Duodenal mucosa (tissue), 2 donors: ENCODE results near the gene LY86.
A peak's percentile ranks its signal among the peaks of the same experiment; 100 is the strongest.

Experiments
- H3K27ac ChIP-seq: one replicate; pipeline ENCODE4 v1.7.0; 2013; ENCODE audit warnings: low read depth, low read length
- H3K27me3 ChIP-seq, 2 donors: one replicate each; pipeline ENCODE4 v1.7.0; 2013; ENCODE audit warnings: low read length in 2 of 2, control low read depth in 1 of 2; ENCODE audit not compliant: insufficient read depth in 2 of 2, control insufficient read depth in 1 of 2
- H3K36me3 ChIP-seq, 2 donors: one replicate each; pipeline ENCODE4 v1.7.0; 2013; ENCODE audit warnings: low read length in 2 of 2, control low read depth in 1 of 2; ENCODE audit not compliant: insufficient read depth in 2 of 2, control insufficient read depth in 1 of 2
- H3K4me1 ChIP-seq, 2 donors: one replicate each; pipeline ENCODE4 v1.7.0; 2013; ENCODE audit warnings: low read length in 2 of 2, control low read depth in 1 of 2; ENCODE audit not compliant: insufficient read depth in 2 of 2, control insufficient read depth in 1 of 2
- H3K4me3 ChIP-seq, 2 donors: one replicate each; pipeline ENCODE4 v1.7.0; 2013; ENCODE audit warnings: low read length in 2 of 2, low read depth in 1 of 2
- H3K9ac ChIP-seq, 2 donors: one replicate each; pipeline ENCODE4 v1.7.0; 2013; ENCODE audit warnings: low read length in 2 of 2, low read depth in 1 of 2
- H3K9me3 ChIP-seq, 2 donors: one replicate each; pipeline ENCODE4 v1.7.0; 2013; ENCODE audit warnings: low read length in 2 of 2, control low read depth in 1 of 2; ENCODE audit not compliant: control insufficient read depth in 1 of 2

LY86 gene

GRCh38 chr6:6686176-6686575, 97.7 kb downstream of the LY86 start:
- H3K27ac ChIP-seq = no peak overlapping the region
- H3K9ac ChIP-seq = peak overlapping the region; percentile 56 to 68
- H3K36me3 ChIP-seq = no peaks in the 10 kb centered on the region

GRCh38 chr6:6686748-6687601, 98.5 kb downstream of the LY86 start:
- no peaks in the 10 kb centered on the region for H3K36me3 ChIP-seq
- peak overlapping the region; percentile 67 to 68 for H3K9ac ChIP-seq
- peak overlapping the region; percentile 62 for H3K27ac ChIP-seq
- peak overlapping the region; percentile 63 to 69 for H3K4me3 ChIP-seq
- peaks cover 55 to 57% of the 10 kb centered on the region in 2 donors for H3K4me1 ChIP-seq
- H3K27me3 ChIP-seq = no peaks in the 10 kb centered on the region
- peaks cover 8 to 12% of the 10 kb centered on the region in 2 donors for H3K9me3 ChIP-seq

More at GRCh38 chr6:6686176-6686575, 97.7 kb downstream of the LY86 start:
- H3K27me3 ChIP-seq = no peaks in the 10 kb centered on the region
- peaks cover 57 to 63% of the 10 kb centered on the region in 2 donors for H3K4me1 ChIP-seq
- peak overlapping the region; percentile 63 to 69 for H3K4me3 ChIP-seq
- peaks cover 3 to 7% of the 10 kb centered on the region in 2 donors for H3K9me3 ChIP-seq

- H3K9me3 ChIP-seq = peaks cover 8 to 16% of the 10 kb centered on the region in 2 donors
- peak overlapping the region; percentile 13 for H3K27ac ChIP-seq
- peak overlapping the region; percentile 13 to 21 for H3K9ac ChIP-seq
- H3K27me3 ChIP-seq = no peaks in the 10 kb centered on the region
- H3K4me1 ChIP-seq = peaks cover 44 to 46% of the 10 kb centered on the region in 2 donors
- no peak overlapping the region for H3K4me3 ChIP-seq
- H3K36me3 ChIP-seq = no peaks in the 10 kb centered on the region
These were observed 99.8 kb downstream of the LY86 start for GRCh38 chr6:6688283-6688682.

GRCh38 chr6:6688951-6689350, 100.4 kb downstream of the LY86 start:
- Histone ChIP-seq H3K4me3 (no peak overlapping the region), H3K27me3 (no peaks in the 10 kb centered on the region), H3K4me1 (peaks cover 37 to 44% of the 10 kb centered on the region in 2 donors), H3K9ac (peak overlapping the region; percentile 13 to 21), H3K36me3 (no peaks in the 10 kb centered on the region), H3K27ac (no peak overlapping the region), H3K9me3 (peaks cover 8 to 16% of the 10 kb centered on the region in 2 donors)

- Histone ChIP-seq H3K9me3 (peaks cover 8 to 16% of the 10 kb centered on the region in 2 donors), H3K36me3 (no peaks in the 10 kb centered on the region), H3K27me3 (no peaks in the 10 kb centered on the region), H3K4me3 (no peak overlapping the region), H3K27ac (no peak overlapping the region), H3K9ac (no peak overlapping the region), H3K4me1 (peaks cover 38 to 44% of the 10 kb centered on the region in 2 donors)
These were observed 101.1 kb downstream of the LY86 start for GRCh38 chr6:6689400-6690143.

- Histone ChIP-seq H3K9me3 (peaks cover 8 to 16% of the 10 kb centered on the region in 2 donors), H3K27me3 (no peaks in the 10 kb centered on the region), H3K27ac (no peak overlapping the region), H3K4me1 (peaks cover 42 to 44% of the 10 kb centered on the region in 2 donors), H3K4me3 (no peak overlapping the region), H3K9ac (no peak overlapping the region), H3K36me3 (no peaks in the 10 kb centered on the region)
These were observed 101.6 kb downstream of the LY86 start for GRCh38 chr6:6690144-6690483.

GRCh38 chr6:6694368-6694780, 105.9 kb downstream of the LY86 start:
- Histone ChIP-seq H3K4me3 (peak overlapping the region in 1 of 2 donors; percentile 17), H3K27ac (peak overlapping the region; percentile 43), H3K9me3 (peaks cover 8 to 16% of the 10 kb centered on the region in 2 donors), H3K9ac (peak overlapping the region in 1 of 2 donors; percentile 72), H3K36me3 (no peaks in the 10 kb centered on the region), H3K4me1 (peaks cover 37 to 58% of the 10 kb centered on the region in 2 donors), H3K27me3 (no peaks in the 10 kb centered on the region)

- peak overlapping the region in 1 of 2 donors; percentile 72 for H3K9ac ChIP-seq
These were observed 106.5 kb downstream of the LY86 start for GRCh38 chr6:6694825-6695624.

GRCh38 chr6:6695625-6696276, 107.2 kb downstream of the LY86 start:
- Histone ChIP-seq H3K4me3 (no peak overlapping the region), H3K4me1 (peaks cover 51 to 66% of the 10 kb centered on the region in 2 donors), H3K9ac (peak overlapping the region in 1 of 2 donors; percentile 9), H3K9me3 (peaks cover 8 to 14% of the 10 kb centered on the region in 2 donors), H3K27me3 (no peaks in the 10 kb centered on the region), H3K36me3 (no peaks in the 10 kb centered on the region), H3K27ac (no peak overlapping the region)

More at GRCh38 chr6:6694825-6695624, 106.5 kb downstream of the LY86 start:
- Histone ChIP-seq H3K36me3 (no peaks in the 10 kb centered on the region), H3K9me3 (peaks cover 8 to 16% of the 10 kb centered on the region in 2 donors), H3K4me3 (peak overlapping the region in 1 of 2 donors; percentile 46), H3K27me3 (no peaks in the 10 kb centered on the region), H3K27ac (peak overlapping the region; percentile 43), H3K4me1 (peaks cover 44 to 59% of the 10 kb centered on the region in 2 donors)
